ENCODE results near the gene ORMDL2.

DNA sequence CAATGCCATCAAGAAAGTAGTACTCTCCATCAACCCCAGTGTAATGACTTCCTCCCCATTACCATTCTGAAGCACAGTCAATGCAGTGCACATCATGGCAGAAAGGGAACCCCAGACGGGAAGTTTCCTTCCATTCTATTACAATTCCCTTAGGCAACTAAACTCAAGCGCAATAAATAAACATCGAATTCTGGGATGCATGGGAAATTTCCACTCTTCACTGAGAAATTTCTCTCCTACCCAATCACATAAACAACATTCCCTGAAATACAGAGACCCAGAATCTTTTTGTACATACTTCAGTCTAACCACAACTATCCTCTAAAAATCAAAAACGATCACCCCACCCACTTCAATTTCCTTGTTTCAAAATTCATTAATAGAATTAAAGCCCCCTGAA, 20.3 kb upstream of the ORMDL2 start:
- TF ChIP-seq, protein P1, sequence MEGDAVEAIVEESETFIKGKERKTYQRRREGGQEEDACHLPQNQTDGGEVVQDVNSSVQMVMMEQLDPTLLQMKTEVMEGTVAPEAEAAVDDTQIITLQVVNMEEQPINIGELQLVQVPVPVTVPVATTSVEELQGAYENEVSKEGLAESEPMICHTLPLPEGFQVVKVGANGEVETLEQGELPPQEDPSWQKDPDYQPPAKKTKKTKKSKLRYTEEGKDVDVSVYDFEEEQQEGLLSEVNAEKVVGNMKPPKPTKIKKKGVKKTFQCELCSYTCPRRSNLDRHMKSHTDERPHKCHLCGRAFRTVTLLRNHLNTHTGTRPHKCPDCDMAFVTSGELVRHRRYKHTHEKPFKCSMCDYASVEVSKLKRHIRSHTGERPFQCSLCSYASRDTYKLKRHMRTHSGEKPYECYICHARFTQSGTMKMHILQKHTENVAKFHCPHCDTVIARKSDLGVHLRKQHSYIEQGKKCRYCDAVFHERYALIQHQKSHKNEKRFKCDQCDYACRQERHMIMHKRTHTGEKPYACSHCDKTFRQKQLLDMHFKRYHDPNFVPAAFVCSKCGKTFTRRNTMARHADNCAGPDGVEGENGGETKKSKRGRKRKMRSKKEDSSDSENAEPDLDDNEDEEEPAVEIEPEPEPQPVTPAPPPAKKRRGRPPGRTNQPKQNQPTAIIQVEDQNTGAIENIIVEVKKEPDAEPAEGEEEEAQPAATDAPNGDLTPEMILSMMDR (conservative IDR thresholded peaks at IDR 0.05; ENCODE audit: low read depth in 2 of 2) = no peak
- no peak for TF ChIP-seq EZH2 (IDR thresholded peaks at IDR 0.05; ENCODE audit: low read depth, unreplicated experiment)
- TF ChIP-seq EZH2phosphoT487 (IDR thresholded peaks at IDR 0.05; ENCODE audit: unreplicated experiment) = no peak
- TF ChIP-seq, protein P2, sequence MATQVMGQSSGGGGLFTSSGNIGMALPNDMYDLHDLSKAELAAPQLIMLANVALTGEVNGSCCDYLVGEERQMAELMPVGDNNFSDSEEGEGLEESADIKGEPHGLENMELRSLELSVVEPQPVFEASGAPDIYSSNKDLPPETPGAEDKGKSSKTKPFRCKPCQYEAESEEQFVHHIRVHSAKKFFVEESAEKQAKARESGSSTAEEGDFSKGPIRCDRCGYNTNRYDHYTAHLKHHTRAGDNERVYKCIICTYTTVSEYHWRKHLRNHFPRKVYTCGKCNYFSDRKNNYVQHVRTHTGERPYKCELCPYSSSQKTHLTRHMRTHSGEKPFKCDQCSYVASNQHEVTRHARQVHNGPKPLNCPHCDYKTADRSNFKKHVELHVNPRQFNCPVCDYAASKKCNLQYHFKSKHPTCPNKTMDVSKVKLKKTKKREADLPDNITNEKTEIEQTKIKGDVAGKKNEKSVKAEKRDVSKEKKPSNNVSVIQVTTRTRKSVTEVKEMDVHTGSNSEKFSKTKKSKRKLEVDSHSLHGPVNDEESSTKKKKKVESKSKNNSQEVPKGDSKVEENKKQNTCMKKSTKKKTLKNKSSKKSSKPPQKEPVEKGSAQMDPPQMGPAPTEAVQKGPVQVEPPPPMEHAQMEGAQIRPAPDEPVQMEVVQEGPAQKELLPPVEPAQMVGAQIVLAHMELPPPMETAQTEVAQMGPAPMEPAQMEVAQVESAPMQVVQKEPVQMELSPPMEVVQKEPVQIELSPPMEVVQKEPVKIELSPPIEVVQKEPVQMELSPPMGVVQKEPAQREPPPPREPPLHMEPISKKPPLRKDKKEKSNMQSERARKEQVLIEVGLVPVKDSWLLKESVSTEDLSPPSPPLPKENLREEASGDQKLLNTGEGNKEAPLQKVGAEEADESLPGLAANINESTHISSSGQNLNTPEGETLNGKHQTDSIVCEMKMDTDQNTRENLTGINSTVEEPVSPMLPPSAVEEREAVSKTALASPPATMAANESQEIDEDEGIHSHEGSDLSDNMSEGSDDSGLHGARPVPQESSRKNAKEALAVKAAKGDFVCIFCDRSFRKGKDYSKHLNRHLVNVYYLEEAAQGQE (IDR thresholded peaks at IDR 0.05; ENCODE audit: unreplicated experiment) = no peak
- no peak for TF ChIP-seq POLR2AphosphoS5 (IDR thresholded peaks at IDR 0.05; ENCODE audit: low read depth)
- TF ChIP-seq ZNF331 (CRISPR knock-in tag; IDR thresholded peaks at IDR 0.05; ENCODE audit: low read depth) = no peak
- no peak for TF ChIP-seq JUNB (IDR thresholded peaks at IDR 0.05; ENCODE audit: unreplicated experiment)
- no peak for TF ChIP-seq CREB1 (CRISPR knock-in tag; IDR thresholded peaks at IDR 0.05; ENCODE audit: low read depth)
- no peak for TF ChIP-seq ZNF114 (CRISPR knock-in tag; IDR thresholded peaks at IDR 0.05)
